Keratinocyte (primary cell): Measurements from ENCODE around the gene COL6A2.

Experiments
- CTCF ChIP-seq, 3 experiments: IDR thresholded peaks in 1 of 3; conservative IDR thresholded peaks in 1 of 3; optimal IDR thresholded peaks in 1 of 3; 2 replicates in 2 of 3; 3 replicates in 1 of 3; pipeline versions ENCODE3 to v1.5.1; 2011; ENCODE audit warnings: low read length in 3 of 3, mild to moderate bottlenecking in 3 of 3, moderate library complexity in 2 of 3, control low read depth in 1 of 3, inconsistent platforms in 1 of 3; ENCODE audit not compliant: insufficient read depth in 2 of 3; ENCODE audit errors: extremely low read depth in 1 of 3
- EZH2 ChIP-seq: IDR thresholded peaks from one replicate; pipeline ENCODE4 v1.6.1; 2012; ENCODE audit warnings: inconsistent platforms, mild to moderate bottlenecking, low read length, moderate library complexity

- TF ChIP-seq CTCF (optimal IDR thresholded peaks at IDR 0.05 in 1 of 3, IDR thresholded peaks at IDR 0.05 in 1 of 3, conservative IDR thresholded peaks at IDR 0.05 in 1 of 3; ENCODE audit: extremely low read depth in 1 of 3, insufficient read depth in 2 of 3, low read length in 3 of 3) (no peak), EZH2 (no peak)
Measured at GRCh38 chr21:46079352-46080170, 18.4 kb upstream of the COL6A2 start.
